Hepatocyte (in vitro differentiated cells): ENCODE measurements around the gene KLC1.

Experiments used
- EZH2 ChIP-seq: fragments of 200-600 bp; sonication (generic); IDR thresholded peaks from 2 replicates; pipeline ENCODE4 v1.6.1; 2016; ENCODE audit warnings: antibody characterized with exemption, mild to moderate bottlenecking, borderline replicate concordance
- EZH2phosphoT487 ChIP-seq: fragments of 200-600 bp; sonication (generic); IDR thresholded peaks from one replicate; pipeline ENCODE4 v1.6.1; 2018; ENCODE audit warnings: antibody characterized with exemption, mild to moderate bottlenecking, low read depth, moderate library complexity; ENCODE audit not compliant: unreplicated experiment, severe bottlenecking
- TF ChIP-seq, protein P1 (sequence below): fragments of 200-600 bp; sonication (generic); IDR thresholded peaks from 2 replicates; pipeline ENCODE4 v1.5.1; 2016; ENCODE audit warnings: antibody characterized with exemption, mild to moderate bottlenecking; ENCODE audit not compliant: poor library complexity

DNA sequence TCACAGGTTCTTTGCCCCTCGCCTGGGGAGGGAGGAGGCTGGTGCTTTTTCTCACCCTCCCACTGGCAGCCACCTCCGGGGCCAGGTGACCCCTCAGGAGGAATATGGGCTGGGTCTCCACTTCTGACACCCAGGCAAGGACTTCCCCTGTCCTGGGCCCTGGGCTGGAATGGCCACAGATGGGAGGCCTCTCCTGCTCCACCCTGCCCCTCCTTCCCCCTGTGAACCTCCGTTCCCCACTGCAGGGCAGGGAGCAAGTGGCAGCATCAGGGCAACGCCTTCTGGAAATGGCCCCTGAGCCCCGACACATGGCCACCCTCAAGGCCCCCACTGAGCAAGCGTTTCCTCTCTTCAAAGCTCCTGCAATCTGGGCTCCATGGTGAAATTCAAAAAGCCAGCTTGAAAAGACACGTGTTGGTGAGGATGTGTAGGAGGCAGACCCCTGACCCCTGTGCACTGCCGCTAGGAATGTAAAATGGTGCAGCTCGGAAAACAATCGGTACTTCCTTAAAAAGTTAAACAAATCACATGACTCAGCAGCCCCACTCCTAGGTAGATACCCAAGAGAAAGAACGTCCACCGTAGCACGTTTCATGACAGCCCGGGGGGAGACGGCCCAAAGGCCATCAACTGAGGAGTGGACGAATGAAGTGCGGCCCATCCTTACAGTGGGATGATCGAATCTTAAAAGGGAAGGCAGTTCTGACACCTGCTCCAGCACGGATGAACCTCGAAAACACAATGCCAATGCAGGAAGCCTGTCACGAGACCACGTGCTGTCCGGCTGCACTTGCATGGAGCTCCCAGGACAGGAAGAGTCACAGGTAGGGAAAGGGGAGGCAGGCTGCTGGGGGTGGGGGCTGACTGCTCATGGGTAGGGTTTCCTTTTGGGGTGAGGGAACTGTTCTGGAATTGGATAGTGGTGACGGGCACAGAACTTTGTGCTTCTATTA lies 74.7 kb downstream of the KLC1 start:
- TF ChIP-seq, protein P1, sequence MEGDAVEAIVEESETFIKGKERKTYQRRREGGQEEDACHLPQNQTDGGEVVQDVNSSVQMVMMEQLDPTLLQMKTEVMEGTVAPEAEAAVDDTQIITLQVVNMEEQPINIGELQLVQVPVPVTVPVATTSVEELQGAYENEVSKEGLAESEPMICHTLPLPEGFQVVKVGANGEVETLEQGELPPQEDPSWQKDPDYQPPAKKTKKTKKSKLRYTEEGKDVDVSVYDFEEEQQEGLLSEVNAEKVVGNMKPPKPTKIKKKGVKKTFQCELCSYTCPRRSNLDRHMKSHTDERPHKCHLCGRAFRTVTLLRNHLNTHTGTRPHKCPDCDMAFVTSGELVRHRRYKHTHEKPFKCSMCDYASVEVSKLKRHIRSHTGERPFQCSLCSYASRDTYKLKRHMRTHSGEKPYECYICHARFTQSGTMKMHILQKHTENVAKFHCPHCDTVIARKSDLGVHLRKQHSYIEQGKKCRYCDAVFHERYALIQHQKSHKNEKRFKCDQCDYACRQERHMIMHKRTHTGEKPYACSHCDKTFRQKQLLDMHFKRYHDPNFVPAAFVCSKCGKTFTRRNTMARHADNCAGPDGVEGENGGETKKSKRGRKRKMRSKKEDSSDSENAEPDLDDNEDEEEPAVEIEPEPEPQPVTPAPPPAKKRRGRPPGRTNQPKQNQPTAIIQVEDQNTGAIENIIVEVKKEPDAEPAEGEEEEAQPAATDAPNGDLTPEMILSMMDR: no peak
- no peak for TF ChIP-seq EZH2phosphoT487
- no peak for TF ChIP-seq EZH2
